ENCODE measurements around the gene DAZAP2.
A peak's percentile ranks its signal among the peaks of the same experiment; 100 is the strongest.
"Not testable (repeated sequence)": the region's sequence is repeated elsewhere in the genome, so short reads cannot be mapped to it uniquely, and the experiment has no call there.

Gene DAZAP2

GRCh38 chr12:51247523-51248206 is 9.0 kb downstream of the DAZAP2 start:
- DNase-seq (ENCODE audit: low read depth) = no peak

- no peak for DNase-seq (ENCODE audit: low read depth)
Observed at GRCh38 chr12:51253276-51253675, 14.7 kb downstream of the DAZAP2 start.

GRCh38 chr12:51254536-51254935 is 15.9 kb downstream of the DAZAP2 start:
- no peak for DNase-seq (ENCODE audit: low read depth)

GRCh38 chr12:51259600-51259999 is 21.0 kb downstream of the DAZAP2 start:
- DNase-seq (ENCODE audit: low read depth) = not testable (repeated sequence)

GRCh38 chr12:51262758-51263177 is 24.1 kb downstream of the DAZAP2 start:
- DNase-seq (ENCODE audit: low read depth) = peak; percentile 75

- no peak for DNase-seq (ENCODE audit: low read depth)
Observed at GRCh38 chr12:51263341-51263740, 24.7 kb downstream of the DAZAP2 start.

- no peak for DNase-seq (ENCODE audit: low read depth)
Observed at GRCh38 chr12:51264297-51264696, 25.7 kb downstream of the DAZAP2 start.

GRCh38 chr12:51265024-51265423 is 26.4 kb downstream of the DAZAP2 start:
- no peak for DNase-seq (ENCODE audit: low read depth)

- DNase-seq (ENCODE audit: low read depth) = peak; percentile 57
Observed at GRCh38 chr12:51269174-51270066, 30.8 kb downstream of the DAZAP2 start.

GRCh38 chr12:51270067-51270950 is 31.7 kb downstream of the DAZAP2 start, which contains the start of gene SMAGP:
Gene SMAGP (minus strand): TSS chr12:51270415. CDS start chr12:51269278, 1,137 bp downstream.
- peak; percentile 70 for DNase-seq (ENCODE audit: low read depth)

GRCh38 chr12:51270951-51271518 is 32.4 kb downstream of the DAZAP2 start:
- DNase-seq (ENCODE audit: low read depth) = peak; percentile 88

- not testable (repeated sequence) for DNase-seq (ENCODE audit: low read depth)
Observed at GRCh38 chr12:51272810-51273209, 34.2 kb downstream of the DAZAP2 start.

GRCh38 chr12:51275088-51275487 is 36.5 kb downstream of the DAZAP2 start:
- no peak for DNase-seq (ENCODE audit: low read depth)

GRCh38 chr12:51281202-51281924 is 42.7 kb downstream of the DAZAP2 start:
- DNase-seq (ENCODE audit: low read depth) = peak; percentile 66

GRCh38 chr12:51285843-51286242 is 47.2 kb downstream of the DAZAP2 start:
- no peak for DNase-seq (ENCODE audit: low read depth)

GRCh38 chr12:51291603-51292513 is 53.2 kb downstream of the DAZAP2 start:
- DNase-seq (ENCODE audit: low read depth) = not testable (repeated sequence)

All from EH (cell line).